ENCODE results near the gene STAB2.
A peak's percentile ranks its signal among the peaks of the same experiment; 100 is the strongest.

STAB2 gene

DNA sequence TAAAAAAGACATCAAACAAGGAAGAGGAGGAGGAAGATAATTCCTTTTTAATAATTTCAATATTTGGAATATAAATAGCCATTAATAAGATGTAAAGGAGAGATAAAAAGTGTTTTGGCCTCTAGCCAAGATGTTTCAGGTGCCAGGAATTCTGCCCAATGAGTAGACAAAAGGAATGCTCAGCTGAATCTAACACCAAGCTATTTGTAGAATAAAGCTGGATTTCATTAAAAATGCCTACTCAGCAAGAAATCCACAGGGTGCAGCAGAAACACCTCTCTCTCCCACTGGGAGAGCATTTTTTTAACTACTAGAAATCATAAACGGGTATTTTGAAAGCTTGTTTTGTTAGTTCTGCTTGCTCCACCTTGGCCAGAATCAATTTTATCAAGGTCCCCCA is 4.1 kb upstream of the STAB2 start:
- no peak for DNase-seq

DNA sequence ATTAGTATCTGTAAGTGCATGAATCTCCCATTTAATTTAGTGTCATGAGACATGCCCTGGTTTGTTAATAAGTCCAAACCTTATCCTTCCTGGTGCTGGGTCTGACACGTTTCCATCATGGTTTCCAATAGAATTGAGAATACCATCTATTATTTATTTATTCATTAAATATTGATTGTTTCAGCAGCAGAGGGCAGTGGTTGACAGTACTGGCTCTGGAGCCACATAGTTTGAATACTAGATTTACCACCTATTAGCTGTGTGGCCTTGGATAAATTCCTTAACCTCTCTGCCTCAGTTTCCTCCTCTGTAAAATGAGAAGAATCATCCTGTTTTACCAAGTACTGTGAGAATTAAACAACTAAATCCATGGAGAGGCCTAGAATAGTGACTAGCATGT is 941 bp upstream of the STAB2 start:
- no peak for DNase-seq

DNA sequence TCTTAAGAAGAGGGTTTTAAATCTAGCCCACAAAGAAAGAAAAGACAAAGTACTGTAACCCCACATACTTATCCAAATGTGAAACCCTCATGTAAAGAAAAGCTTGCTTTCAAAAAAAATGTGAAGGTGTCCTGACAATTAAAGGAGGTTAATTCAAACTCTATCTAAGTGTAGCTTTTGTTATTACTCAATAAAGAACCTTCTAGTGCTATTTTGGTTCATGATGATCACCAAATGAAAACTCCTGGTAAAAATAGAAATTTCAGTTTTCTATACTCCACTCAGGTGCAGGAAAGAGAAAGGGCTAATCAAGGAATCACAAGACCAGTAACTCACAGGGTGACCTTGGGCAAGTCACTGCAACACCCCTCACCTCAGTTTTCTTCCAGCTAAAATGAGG is 1.6 kb downstream of the STAB2 start:
- DNase-seq: no peak

DNA sequence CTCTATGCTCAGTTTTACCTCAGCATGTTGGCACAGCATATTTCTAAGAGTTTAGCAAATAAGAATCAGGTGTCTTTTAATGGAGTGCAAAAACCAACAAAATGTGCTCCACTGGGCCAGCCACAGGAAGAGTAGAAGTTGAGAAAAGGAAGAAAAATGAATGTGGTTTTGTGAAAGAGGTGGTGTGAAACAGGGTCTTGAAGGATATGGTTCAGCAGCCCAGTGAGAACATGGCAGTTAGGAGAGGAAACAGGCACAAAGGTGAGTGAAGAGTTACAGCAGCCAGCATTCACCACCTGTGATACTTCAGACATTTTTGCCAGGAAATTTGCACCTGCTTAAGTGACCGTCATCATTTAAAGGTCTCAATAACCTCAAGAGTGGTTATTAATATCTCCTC is 2.4 kb downstream of the STAB2 start:
- DNase-seq: no peak

DNA sequence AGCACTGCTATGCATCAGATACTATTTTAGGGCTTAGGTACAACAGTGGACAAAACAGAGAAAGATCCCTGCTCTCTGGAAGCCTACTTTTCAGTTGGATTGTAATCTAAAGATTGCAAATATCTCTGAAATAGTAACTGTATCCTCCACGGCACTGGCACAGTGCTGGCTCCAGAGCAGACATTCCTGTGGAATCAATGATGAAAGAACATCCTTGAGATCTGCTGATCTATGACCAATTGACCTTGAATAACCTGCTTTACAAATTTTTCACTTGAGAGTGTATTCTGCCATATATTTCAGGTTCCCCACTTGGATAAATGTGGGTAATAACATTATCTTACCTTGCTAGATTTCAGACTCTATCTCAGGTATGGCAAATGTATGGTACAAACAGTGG is 3.2 kb downstream of the STAB2 start:
- no peak for DNase-seq

DNA sequence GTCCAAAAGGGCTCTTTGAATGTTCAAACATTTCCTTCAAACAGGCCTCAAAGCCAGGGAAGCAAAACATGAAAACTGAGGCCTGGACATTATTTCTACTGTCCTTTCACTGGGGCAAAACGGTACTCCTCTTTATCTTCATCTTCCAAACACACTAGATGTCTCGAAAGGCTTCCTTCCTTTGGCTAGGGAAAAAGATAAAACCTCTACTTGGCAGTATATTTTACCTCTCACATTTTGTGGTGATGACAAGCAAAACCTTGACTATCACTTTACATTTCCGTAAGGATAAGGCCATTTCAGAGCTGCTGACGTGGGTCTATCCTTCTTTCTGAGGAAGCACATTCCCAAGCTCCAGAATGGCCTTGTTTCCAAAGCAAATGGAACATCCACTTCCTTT is 9.9 kb downstream of the STAB2 start:
- DNase-seq: no peak

DNA sequence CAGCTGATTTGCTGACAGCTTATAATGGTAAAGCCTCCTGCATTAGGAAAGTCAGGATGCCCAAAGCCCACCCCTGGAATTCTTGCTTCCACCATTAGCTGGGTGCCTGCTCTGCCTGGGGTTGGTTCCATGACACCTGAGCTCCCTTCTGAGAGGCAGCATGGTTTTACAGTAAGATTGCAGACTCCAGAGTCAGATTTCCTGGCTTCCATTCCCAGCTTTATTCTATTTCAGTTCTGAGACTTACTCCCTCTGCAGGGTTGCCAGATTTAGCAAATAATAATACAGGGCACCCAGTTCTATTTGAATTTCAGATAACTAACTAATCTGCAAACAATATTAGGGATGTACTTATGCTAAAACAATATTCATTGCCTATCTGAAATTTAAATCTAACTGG is 12.2 kb downstream of the STAB2 start:
- no peak for DNase-seq

DNA sequence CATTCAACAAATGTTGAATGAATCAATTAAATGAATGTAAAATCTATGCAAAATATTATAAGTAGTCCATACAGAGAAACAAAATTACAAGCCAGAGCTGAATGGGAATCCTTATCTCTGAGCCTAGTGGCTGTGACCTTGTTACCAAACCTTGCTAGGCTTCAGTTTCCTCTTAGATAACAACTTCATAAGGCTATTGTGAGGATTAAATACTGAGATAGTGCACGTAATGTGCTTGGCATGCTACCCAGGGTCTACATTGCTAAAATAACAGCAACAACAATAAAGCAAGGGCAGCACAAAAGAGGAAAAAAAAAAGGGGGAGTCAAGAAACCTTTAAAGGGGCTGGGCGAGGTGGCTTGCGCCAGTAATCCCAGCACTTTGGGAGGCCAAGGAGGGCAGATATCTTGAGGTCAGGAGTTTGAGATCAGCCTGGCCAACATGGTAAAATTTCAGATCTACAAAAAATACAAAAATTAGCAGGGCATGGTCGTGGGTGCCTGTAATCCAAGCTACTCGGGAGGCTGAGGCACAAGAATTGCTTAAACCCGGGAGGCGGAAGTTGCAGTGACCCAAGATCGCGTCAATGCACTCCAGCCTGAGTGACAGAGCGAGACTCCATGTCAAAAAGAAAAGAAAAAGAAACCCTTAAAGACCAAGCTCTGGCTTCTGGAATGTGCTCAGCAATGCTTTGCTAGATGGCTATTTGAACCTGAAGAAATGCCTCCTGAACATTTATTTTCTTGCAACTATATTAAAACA is 14.1 kb downstream of the STAB2 start:
- no peak for DNase-seq

DNA sequence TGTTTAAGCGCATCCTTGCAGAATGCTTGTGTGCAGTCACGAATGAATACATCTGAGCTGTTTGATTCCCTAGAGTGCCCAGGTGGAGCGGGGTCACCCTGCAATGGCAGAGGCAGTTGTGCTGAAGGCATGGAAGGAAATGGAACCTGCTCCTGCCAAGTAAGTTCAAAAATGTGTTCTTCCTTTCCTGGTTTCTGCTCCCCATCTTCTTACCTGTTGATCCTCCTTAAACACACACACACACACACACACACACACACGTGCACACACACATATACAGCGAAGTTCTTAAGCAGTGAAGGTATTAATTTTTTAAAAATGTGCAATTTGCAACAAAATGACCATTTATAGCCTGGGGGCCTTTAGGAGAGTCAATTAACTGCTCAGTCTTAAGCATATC is 33.3 kb downstream of the STAB2 start:
- no peak for DNase-seq

DNA sequence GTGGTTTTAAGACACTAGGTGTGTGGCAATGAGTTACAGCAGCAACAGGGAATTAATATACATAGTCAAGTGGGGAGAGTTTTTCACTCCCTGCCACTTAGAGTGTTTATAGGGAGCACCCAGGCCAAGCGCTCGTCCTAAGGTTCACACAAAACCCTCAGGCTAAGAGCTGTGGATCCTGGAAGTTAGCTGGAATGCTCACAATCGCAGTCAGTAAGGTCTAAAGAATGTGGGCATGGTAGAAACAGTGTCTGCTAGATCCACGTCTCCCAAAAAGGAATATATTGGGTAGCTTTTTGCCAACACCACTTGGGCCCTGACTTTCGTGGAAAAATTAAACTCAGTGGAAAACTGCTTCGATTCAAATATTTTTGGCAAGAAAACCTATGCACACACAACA is 36.6 kb downstream of the STAB2 start:
- DNase-seq: no peak

DNA sequence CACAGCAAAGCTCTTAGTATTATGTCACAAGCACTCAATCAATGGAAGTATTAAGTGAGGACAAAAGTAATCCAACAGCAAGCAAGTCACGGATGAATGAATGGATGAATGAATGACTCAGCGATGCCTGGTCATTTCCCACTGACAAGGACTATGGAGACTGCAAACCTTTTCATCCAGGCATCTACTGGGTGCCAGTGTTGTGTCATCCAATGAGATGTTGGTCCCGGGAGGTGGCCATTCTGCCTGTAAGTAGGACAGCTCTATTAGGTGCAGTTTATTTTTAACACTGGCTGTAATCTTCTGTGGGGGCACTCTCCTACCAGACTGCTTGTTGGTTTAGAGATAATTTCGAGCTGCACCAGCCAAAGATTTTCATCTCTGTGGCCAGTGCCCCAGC is 39.4 kb downstream of the STAB2 start:
- DNase-seq: no peak

DNA sequence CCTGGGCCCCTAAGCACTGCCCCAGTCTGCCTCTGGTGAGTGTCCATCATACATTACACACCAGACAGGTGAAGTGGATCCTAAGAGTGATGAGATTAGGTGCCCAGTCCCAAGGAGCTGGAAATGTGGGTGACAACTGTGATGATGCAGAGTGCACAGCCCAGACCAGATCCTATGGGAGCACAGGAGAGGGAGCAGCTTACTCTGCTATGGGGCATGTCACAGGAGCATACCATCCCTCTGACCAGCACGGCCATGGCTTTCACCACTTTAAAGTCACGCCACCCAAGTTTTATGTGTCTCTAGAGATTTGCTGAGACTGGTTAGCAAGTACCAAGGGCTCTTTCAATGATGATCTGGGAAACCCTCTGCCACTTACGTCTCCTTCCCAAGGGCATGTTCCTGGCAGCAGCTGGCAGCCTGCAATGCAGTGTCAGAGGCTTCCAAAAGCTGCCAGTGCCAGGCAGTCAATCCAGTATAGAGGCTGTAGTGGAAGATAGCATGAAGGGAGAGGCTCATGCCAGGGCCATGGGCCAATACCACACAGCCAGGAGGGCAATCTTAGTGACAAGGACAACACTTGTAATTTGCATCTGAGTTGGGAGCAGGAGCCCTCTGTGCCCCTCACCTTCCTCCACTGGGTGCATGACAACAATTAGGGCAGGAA is 40.2 kb downstream of the STAB2 start:
- no peak for DNase-seq

DNA sequence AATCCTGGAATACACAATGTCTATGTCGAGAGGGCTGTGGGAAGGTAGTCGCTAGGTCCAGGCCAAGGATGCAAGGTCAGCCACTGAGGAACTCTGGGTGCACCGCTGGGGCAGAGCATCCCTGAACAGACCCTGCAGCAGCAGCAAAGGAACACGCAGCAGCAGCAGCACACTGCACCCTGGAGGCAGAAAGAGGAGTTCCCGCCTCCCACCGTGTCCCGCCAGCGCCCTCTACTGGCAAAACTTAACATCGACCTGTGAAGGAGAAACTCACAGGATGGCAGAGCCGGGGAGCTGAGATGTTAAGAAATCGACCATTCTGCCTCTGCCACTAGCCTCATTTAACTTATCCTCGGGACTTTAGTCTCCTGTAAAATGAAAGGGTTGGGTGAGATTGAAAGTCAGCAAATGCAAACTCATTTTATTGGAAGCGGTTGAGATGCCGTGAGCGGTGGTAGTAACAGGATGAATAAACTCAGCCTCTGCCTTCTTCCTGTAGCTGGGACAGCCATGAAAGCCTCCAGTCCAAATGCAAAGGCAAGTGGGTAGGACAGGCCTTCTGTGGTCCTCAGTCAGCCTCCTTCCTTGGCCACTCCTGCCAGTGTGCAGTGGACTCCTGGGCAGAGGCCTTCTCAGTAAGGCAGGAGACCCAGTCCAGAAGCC is 45.6 kb downstream of the STAB2 start:
- peak; percentile 16 to 29 for DNase-seq

DNA sequence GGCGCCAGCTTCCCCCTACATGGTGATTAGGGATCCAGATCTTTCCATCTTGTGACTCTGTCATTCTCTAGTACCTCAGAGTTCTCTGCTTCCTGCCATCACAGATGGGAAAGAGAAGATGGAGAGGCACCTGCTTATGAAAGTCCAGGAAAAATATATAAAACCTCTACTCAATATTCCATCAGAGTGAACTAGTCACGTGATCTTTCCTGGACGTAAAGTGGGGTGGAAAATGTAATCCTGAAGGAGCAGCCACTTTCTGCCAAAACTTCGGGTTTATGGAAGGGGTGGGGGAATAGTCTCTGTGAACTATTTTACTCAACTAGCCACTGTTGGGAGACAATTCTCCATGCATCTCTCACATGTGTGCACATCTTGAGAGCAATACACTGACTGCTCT is 47.7 kb downstream of the STAB2 start:
- DNase-seq: no peak

DNA sequence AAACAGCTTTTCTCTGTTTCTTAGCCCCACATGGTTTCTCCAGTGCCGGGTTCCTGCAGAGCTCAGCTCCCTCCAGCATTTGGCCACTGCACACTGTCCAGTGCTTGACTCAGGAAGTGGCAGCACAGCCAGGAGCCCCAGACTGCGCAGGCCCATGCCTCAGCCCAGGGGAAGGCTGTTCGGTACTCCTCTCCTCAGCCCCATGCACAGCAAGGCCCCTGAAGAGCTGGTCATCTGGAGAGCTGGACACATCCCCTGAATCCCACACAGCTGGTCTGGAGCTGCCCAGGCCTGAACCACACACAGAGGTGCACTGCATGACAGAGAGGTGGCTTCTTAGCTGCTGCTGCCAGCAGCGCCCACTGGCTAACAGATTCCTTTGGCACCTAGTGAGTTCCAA is 48.3 kb downstream of the STAB2 start:
- DNase-seq: no peak

DNA sequence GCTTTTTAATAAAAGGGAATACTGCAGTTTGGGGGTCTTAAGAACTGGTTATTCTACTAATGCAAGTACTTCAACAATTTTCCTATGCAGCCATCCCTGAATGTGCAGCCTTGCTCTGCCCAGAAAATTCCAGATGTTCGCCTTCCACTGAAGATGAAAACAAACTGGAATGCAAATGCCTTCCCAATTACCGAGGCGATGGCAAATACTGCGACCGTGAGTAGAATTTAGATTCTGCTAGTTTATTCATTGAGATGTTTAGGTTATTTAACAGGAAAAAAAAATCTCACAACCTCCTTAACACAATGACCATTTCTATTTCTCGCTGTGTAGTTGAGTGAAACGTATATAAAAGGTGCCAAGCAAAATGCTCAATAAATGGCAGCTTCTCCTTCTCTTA is 49.9 kb downstream of the STAB2 start:
- no peak for DNase-seq

DNA sequence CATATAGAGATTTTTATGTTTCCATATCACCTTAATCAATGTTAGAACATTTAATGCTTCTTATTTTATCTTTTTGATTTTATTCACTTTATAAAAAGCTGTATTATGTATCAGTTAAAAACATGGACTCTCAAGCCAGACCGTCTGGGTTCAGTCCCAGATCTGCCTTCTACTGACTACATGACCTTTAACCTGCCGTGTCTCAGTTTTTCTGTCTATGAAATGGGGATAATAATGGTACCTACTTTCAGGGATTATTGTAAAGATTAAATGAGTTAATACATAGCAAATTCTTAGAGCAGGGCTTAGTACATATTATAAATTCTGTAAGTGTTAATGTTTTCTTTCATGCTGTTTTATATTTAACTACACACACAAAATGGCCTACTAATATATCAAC is 50.4 kb downstream of the STAB2 start:
- DNase-seq: no peak

DNA sequence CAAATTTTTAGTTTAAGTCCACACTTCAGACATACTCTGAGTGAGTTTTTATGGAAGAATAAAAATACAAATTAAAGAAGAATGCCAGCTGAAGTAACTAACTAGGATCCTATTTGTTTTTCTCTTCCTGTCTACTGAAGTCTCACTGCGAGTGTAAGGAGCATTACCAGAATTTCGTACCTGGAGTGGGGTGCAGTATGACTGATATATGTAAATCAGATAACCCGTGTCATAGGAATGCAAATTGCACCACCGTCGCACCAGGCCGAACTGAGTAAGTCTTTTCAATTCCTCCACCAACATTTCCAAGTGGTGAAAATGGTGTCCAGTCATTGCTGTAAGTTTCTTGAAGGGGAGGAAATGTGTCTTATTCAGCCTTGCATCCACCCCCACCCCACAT is 52.9 kb downstream of the STAB2 start:
- no peak for DNase-seq

DNA sequence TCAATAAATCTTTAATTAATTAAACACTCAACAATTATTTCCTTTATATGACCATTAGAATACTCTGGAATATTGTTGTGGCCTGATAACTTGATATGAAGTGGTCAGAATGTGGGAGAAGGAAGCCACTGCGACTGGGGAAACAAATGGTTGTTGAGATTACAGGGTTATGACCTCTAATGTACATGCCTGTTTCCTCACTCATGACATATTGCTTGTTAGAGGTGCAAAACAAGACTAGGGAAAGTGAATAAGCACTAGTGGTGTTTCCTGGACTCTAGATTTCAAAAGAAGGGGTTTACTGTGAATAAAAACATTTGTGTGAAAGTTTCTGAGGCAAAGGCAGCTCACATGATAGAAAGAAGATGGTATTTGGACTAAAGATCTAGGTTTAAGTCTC is 53.3 kb downstream of the STAB2 start:
- no peak for DNase-seq

DNA sequence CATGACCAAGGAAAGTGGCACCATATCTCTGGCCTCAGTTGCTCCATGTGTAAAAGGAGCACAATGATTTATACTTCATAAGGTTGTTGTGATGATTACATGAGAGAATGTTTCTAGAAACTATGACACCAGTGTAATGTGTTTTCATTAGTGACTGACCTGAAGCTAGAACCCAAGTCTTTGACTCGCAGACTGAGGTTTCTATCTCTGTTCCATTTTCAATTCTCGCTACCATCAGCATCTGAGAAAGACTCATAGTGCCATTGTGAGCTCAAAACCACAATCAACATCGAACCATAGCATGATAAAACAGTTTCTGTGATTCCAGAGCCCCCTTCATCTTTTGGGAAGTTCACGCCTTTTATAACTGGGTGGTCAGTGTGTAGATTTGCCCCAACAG is 53.8 kb downstream of the STAB2 start:
- DNase-seq: no peak

DNA sequence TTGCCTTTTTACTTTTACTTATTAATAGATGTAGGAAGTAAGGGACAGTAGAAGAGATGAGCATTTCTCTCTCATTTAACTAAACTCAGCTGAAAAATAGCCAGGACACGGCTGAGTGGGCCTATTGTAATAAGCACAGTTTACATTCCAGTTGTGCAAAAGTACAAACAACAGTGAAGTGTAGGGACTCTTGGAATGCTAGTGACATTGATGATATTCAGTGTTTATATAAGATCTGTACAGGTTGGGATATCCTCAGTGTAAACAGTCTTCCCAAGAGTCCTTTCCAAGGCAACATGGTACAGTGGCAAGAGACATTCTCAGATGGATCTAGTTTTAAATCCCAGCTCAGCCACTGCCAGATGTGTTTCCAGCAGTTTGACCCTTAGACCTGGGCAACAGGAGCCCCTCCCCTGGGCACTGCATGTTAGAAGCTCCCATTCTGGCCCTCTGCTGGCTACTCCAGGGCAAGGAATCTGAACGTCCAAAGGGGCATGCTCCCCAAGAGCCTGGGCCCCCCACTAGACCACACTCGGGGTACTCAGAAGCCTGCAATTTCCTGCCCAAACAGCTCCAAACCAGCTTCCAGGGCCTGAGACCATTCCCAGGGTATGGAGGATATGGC is 55.3 kb downstream of the STAB2 start:
- DNase-seq: no peak

DNA sequence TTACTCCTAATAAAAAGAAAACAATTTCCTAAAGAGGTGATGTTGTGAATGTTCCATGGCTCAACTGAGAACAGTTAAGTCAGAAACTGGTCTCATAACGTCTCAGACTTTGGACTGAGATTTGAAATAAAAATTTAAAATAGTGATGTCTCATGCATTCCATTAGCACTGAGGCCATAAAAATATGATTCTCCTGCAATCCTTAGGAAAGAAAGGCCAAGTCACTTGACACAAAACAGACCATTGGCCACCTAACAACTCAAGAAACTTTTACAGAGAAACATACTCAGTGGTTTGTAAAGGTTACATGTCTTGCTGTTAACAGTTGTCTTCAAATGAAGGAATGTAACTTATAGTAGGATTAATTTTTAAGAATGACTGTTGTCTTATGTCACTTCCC is 58.1 kb downstream of the STAB2 start:
- DNase-seq: no peak

DNA sequence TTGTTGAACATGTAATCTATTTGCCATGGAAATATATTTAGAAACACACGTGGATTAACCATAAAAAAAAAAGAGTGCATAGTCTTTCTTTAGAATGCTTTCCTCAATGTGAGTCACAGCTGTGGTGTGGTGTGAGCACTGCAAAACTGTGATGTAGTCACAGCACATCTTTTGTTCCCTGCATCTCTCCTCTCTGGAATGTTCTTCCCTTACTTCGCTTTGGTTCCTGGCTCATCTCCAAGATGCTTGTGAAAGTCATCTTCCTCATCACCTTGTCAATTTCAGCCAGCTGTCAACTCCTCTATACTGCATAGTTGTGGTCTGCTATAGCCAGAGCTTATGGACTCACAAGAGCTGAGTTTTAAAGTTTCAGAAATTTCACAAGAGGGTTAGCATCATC is 60.2 kb downstream of the STAB2 start:
- no peak for DNase-seq

DNA sequence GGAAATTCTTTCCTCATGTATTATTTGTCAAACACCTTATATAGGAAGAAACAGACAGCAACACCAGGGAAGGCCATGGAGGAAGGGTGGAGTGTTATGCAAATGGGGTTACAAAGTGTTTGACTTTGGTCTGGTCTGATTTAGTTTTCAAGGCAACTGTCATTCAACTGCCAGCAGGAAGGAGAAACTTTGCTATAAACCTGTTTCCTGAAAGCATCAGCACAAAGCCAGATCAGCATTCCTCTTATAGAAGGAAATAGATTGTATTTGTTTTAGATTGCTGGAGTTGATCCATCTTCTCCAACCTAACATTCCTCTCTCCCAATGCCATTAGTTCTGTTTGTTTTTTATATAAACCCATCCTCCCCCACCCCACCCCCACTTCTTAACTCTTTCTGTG is 65.7 kb downstream of the STAB2 start:
- no peak for DNase-seq

All from CD4-positive, alpha-beta T cell treated with Interferon alpha-2 for 1 hour (primary cell).